Adrenal gland (tissue), 5 donors: ENCODE data around the gene CELF3.

ENCODE experiments used
- CTCF ChIP-seq, 6 experiments: fragments of 450-650 bp in 4 of 6; fragments of 200-600 bp in 2 of 6; sonication (generic) in 1 of 6; IDR thresholded peaks; 1 replicate in 5 of 6; 2 replicates in 1 of 6; pipeline versions ENCODE4 v1.5.1 to v1.8.0; 2016 to 2021; ENCODE audit warnings: antibody characterized with exemption in 6 of 6, mild to moderate bottlenecking in 2 of 6, moderate library complexity in 1 of 6
- POLR2A ChIP-seq, 2 donors: fragments of 450-650 bp; IDR thresholded peaks; one replicate each; pipeline ENCODE4 v1.6.1; 2017; ENCODE audit warnings: antibody characterized with exemption in 2 of 2, mild to moderate bottlenecking in 2 of 2, moderate library complexity in 1 of 2
- donor health status: DM: no; HTN: no; CAD: no.

- TF ChIP-seq POLR2A (IDR thresholded peaks at IDR 0.05) (no peak), CTCF (IDR thresholded peaks at IDR 0.05) (no peak)
Observed at GRCh38 chr1:151673407-151673806, 43.2 kb downstream of the CELF3 start.
